SH-SY5Y (cell line): ENCODE data around the gene ZNF579.

ENCODE experiments used
- GATA2 ChIP-seq: IDR thresholded peaks from 2 replicates; pipeline ENCODE4 v1.6.1; 2011; ENCODE audit warnings: mild to moderate bottlenecking, low read depth, low read length
- GATA3 ChIP-seq: IDR thresholded peaks from 2 replicates; pipeline ENCODE4 v1.6.1; 2011; ENCODE audit warnings: low read depth, mild to moderate bottlenecking, low read length, moderate library complexity

DNA sequence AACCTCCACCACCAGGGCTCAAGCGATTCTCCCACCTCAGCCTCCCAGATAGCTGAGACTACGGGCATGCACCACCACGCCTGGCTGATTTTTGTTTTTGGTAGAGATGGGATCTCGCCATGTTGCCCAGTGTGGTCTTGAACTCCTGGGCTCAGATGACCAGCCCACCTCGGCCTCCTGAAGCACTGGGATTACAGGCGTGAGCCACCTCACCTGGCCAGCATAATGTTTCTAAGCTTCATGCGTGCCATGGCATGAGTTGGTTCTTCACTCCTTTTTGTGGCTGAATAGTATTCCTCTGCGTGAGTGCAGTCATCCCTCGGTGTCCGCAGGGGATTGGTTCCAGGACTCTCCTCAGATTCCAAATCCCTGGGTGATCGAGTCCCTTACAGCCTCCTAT is 4.2 kb upstream of the ZNF579 start:
- TF ChIP-seq GATA2: no peak
- no peak for TF ChIP-seq GATA3
